ENCODE measurements around the gene TNRC18. TPM values are rescaled to one million over a fixed set of nuclear protein-coding genes. Genes with fewer than 3 reads are reported as not detected.

Gene TNRC18
- total and polyA plus RNA-seq, 2 donors (not counting 3 experiments of a cell fraction or from before 2014, with no cell fraction given), result 14.8 to 64.6 TPM

DNA sequence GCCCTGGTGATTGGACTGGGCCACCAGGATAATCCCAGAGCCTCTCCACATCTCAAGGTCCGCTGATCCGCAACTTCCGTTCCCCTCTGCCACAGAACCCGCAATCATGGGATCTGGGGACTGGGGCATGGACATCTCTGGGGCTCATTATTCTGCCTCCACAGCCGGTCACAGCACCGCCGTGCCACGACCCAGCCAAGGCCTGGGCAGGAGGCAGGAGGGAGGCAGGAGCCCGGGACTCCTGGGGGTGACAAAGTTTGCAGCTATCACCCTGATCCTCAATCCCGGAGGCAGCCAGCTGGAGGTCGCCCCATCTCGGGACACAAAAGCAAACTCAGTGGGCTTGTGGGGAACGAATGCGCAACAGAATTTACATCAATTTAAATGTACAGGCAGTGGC, 42.9 kb upstream of the TNRC18 start:
- dilution Hi-C loops (cut with MboI; ENCODE audit: extremely low pct_ligation_motif_present, low sequenced_read_pairs) (no loop called here), intact Hi-C loops (cut with micrococcal nuclease) (no loop called here)
- no peaks in the 10 kb centered on the region for H3K27me3 ChIP-seq (ENCODE audit: control insufficient read depth in 2 of 2, insufficient read depth in 2 of 2, low read length in 2 of 2)
- no peak overlapping the region for H2AFZ ChIP-seq (ENCODE audit: low read depth, low read length)
- H3K27ac ChIP-seq (ENCODE audit: insufficient read depth, low read depth, low read length), result no peak overlapping the region
- no peaks in the 10 kb centered on the region for H4K20me1 ChIP-seq (replicated peaks; ENCODE audit: control insufficient read depth, extremely low read depth, insufficient read depth, low read length)
- no peaks in the 10 kb centered on the region for H3K4me1 ChIP-seq (ENCODE audit: control insufficient read depth, extremely low read depth, insufficient read depth, low read length)
- no peak overlapping the region for H3K9ac ChIP-seq (replicated peaks; ENCODE audit: extremely low read depth, insufficient read depth, low read length)
- TF ChIP-seq, protein P1, sequence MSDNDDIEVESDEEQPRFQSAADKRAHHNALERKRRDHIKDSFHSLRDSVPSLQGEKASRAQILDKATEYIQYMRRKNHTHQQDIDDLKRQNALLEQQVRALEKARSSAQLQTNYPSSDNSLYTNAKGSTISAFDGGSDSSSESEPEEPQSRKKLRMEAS (IDR thresholded peaks at IDR 0.05; ENCODE audit: insufficient read depth, insufficient read length), result no peak
- TF ChIP-seq EZH2 (IDR thresholded peaks at IDR 0.05; ENCODE audit: borderline replicate concordance, low read depth, low read length, severe bottlenecking), result no peak
- no peak for TF ChIP-seq MYC (IDR thresholded peaks at IDR 0.05; ENCODE audit: low read depth, low read length)
- TF ChIP-seq, protein P2, sequence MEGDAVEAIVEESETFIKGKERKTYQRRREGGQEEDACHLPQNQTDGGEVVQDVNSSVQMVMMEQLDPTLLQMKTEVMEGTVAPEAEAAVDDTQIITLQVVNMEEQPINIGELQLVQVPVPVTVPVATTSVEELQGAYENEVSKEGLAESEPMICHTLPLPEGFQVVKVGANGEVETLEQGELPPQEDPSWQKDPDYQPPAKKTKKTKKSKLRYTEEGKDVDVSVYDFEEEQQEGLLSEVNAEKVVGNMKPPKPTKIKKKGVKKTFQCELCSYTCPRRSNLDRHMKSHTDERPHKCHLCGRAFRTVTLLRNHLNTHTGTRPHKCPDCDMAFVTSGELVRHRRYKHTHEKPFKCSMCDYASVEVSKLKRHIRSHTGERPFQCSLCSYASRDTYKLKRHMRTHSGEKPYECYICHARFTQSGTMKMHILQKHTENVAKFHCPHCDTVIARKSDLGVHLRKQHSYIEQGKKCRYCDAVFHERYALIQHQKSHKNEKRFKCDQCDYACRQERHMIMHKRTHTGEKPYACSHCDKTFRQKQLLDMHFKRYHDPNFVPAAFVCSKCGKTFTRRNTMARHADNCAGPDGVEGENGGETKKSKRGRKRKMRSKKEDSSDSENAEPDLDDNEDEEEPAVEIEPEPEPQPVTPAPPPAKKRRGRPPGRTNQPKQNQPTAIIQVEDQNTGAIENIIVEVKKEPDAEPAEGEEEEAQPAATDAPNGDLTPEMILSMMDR (IDR thresholded peaks at IDR 0.05; ENCODE audit: extremely low read depth in 1 of 2, insufficient read depth in 1 of 2, low read depth in 1 of 2, low read length in 2 of 2), result no peak
- no peak for TF ChIP-seq POLR2A (IDR thresholded peaks at IDR 0.05; ENCODE audit: low read depth, low read length)
- TF ChIP-seq POLR2AphosphoS5 (IDR thresholded peaks at IDR 0.05; ENCODE audit: insufficient read depth, low read depth, low read length), result no peak
- TF ChIP-seq JUN (IDR thresholded peaks at IDR 0.05; ENCODE audit: borderline replicate concordance, insufficient read depth, insufficient read length, low read depth), result no peak
- no peak for TF ChIP-seq GATA2 (IDR thresholded peaks at IDR 0.05; ENCODE audit: insufficient read depth, insufficient read length, low read depth, low read length)
- no peak for TF ChIP-seq FOS (IDR thresholded peaks at IDR 0.05; ENCODE audit: borderline replicate concordance, insufficient read depth, low read length)
- no peak for DNase-seq (ENCODE audit: low read depth, low spot score)
- no peaks in the 10 kb centered on the region for H3K36me3 ChIP-seq (ENCODE audit: control insufficient read depth in 2 of 2, extremely low read depth in 1 of 2, insufficient read depth in 2 of 2, low read length in 2 of 2)
- CTCF ChIA-PET, result interaction anchor here (0.8 kb wide), 1 partner anchor 16 kb away, joined by 3 read pairs; no protein-coding TSS in a partner anchor
- no peaks in the 10 kb centered on the region for H3K9me1 ChIP-seq (replicated peaks; ENCODE audit: control insufficient read depth, extremely low read depth, insufficient read depth, low read length)
- H3K9me3 ChIP-seq (replicated peaks; ENCODE audit: control insufficient read depth, insufficient read depth, low read length), result no peaks in the 10 kb centered on the region
- BruUV-seq (replicated peaks), result no TSS peak
- no peaks in the 10 kb centered on the region for H3K79me2 ChIP-seq (ENCODE audit: control insufficient read depth, insufficient read depth, low read length)
- POLR2A ChIA-PET, result no interaction called here
- FAIRE-seq, result no peak
- no peak overlapping the region for H3K4me2 ChIP-seq (ENCODE audit: insufficient read depth, low read length)
- no peak overlapping the region for H3K4me3 ChIP-seq (replicated peaks in 1 of 3; ENCODE audit: insufficient read depth in 1 of 3, low read depth in 1 of 3, low read length in 3 of 3)
